Glutamatergic neuron (in vitro differentiated cells): ENCODE data around the gene PPP6R3. TPM values are rescaled to one million over a fixed set of nuclear protein-coding genes. Genes with fewer than 3 reads are reported as not detected.

Experiments used
- DNase-seq: peaks from one replicate; pipeline ENCODE4 v3.0.0; 2022
- H3K27ac Mint-ChIP-seq: one replicate; pipeline ENCODE4 v1.8.0; 2020; ENCODE audit warnings: mild to moderate bottlenecking, mixed read lengths, inconsistent platforms; ENCODE audit not compliant: unreplicated experiment
- H3K27me3 Mint-ChIP-seq: one replicate; pipeline ENCODE4 v1.8.0; 2020; ENCODE audit warnings: mild to moderate bottlenecking, moderate library complexity, mixed read lengths, inconsistent platforms; ENCODE audit not compliant: unreplicated experiment
- H3K36me3 Mint-ChIP-seq: one replicate; pipeline ENCODE4 v1.8.0; 2020; ENCODE audit warnings: mild to moderate bottlenecking, mixed read lengths, inconsistent platforms; ENCODE audit not compliant: unreplicated experiment
- H3K4me1 Mint-ChIP-seq: one replicate; pipeline ENCODE4 v1.8.0; 2020; ENCODE audit warnings: mild to moderate bottlenecking, low read depth, mixed read lengths, inconsistent platforms; ENCODE audit not compliant: unreplicated experiment
- H3K4me3 Mint-ChIP-seq: one replicate; pipeline ENCODE4 v1.8.0; 2020; ENCODE audit warnings: mild to moderate bottlenecking, mixed read lengths, inconsistent platforms; ENCODE audit not compliant: unreplicated experiment
- H3K9me3 Mint-ChIP-seq: one replicate; pipeline ENCODE4 v1.8.0; 2020; ENCODE audit warnings: mild to moderate bottlenecking, moderate library complexity, mixed read lengths, inconsistent platforms; ENCODE audit not compliant: unreplicated experiment
- CTCF ChIP-seq: fragments of 200-600 bp; sonication (generic); IDR thresholded peaks from one replicate; pipeline ENCODE4 v1.5.0; 2021; ENCODE audit not compliant: partially characterized antibody, unreplicated experiment
- total RNA-seq: library from RNA; stranded (reverse); fragmentation: NEBNext Ultra II Directional; extraction: Animal tissue kit (Norgen Biotek cat#: 25700); gene quantifications from one replicate; pipeline ENCODE4 v1.2.1, GENCODE V29; 2021; ENCODE audit not compliant: unreplicated experiment

The PPP6R3 gene
- total RNA-seq, 1 donor from 2014 or later: 312 TPM

GRCh38 chr11:68563454-68563853 lies 102.9 kb downstream of the PPP6R3 start:
- no peak overlapping the region for H3K27ac Mint-ChIP-seq
- no peak for TF ChIP-seq CTCF

GRCh38 chr11:68564261-68564660 lies 103.7 kb downstream of the PPP6R3 start:
- Mint-ChIP-seq H3K27me3 (no peaks in the 10 kb centered on the region), H3K9me3 (no peaks in the 10 kb centered on the region), H3K27ac (no peak overlapping the region), H3K36me3 (no peaks in the 10 kb centered on the region), H3K4me3 (no peak overlapping the region), H3K4me1 (peaks cover 5% of the 10 kb centered on the region)
- TF ChIP-seq CTCF: no peak
- no peak for DNase-seq

More at GRCh38 chr11:68563454-68563853, 102.9 kb downstream of the PPP6R3 start:
- no peak overlapping the region for H3K4me3 Mint-ChIP-seq
- peaks cover 5% of the 10 kb centered on the region for H3K4me1 Mint-ChIP-seq
- no peak for DNase-seq
- no peaks in the 10 kb centered on the region for H3K36me3 Mint-ChIP-seq
- no peaks in the 10 kb centered on the region for H3K9me3 Mint-ChIP-seq
- H3K27me3 Mint-ChIP-seq: no peaks in the 10 kb centered on the region

- no peak for TF ChIP-seq CTCF
- H3K36me3 Mint-ChIP-seq: no peaks in the 10 kb centered on the region
- H3K27ac Mint-ChIP-seq: peak overlapping the region; percentile 34
- peaks cover 5% of the 10 kb centered on the region for H3K4me1 Mint-ChIP-seq
- DNase-seq: no peak
- H3K4me3 Mint-ChIP-seq: no peak overlapping the region
- H3K9me3 Mint-ChIP-seq: no peaks in the 10 kb centered on the region
- H3K27me3 Mint-ChIP-seq: no peaks in the 10 kb centered on the region
Measured at GRCh38 chr11:68565768-68566167, 105.2 kb downstream of the PPP6R3 start.

GRCh38 chr11:68567553-68567952 lies 107.0 kb downstream of the PPP6R3 start:
- Mint-ChIP-seq H3K4me3 (no peak overlapping the region), H3K4me1 (peaks cover 5% of the 10 kb centered on the region), H3K27ac (peak overlapping the region; percentile 50), H3K36me3 (no peaks in the 10 kb centered on the region), H3K27me3 (no peaks in the 10 kb centered on the region), H3K9me3 (no peaks in the 10 kb centered on the region)
- no peak for DNase-seq
- TF ChIP-seq CTCF: no peak

- H3K9me3 Mint-ChIP-seq: peaks cover 2% of the 10 kb centered on the region
- no peak overlapping the region for H3K4me3 Mint-ChIP-seq
- no peak overlapping the region for H3K27ac Mint-ChIP-seq
- DNase-seq: no peak
- peaks cover 5% of the 10 kb centered on the region for H3K4me1 Mint-ChIP-seq
- H3K36me3 Mint-ChIP-seq: no peaks in the 10 kb centered on the region
- no peak for TF ChIP-seq CTCF
- no peaks in the 10 kb centered on the region for H3K27me3 Mint-ChIP-seq
Measured at GRCh38 chr11:68569357-68569756, 108.8 kb downstream of the PPP6R3 start.
